GM19035 (cell line): ENCODE data around the gene MIA3.
"Not testable (repeated sequence)": the region's sequence is repeated elsewhere in the genome, so short reads cannot be mapped to it uniquely, and the experiment has no call there.

Experiments
- ATAC-seq: cut with Tn5 transposase; IDR thresholded peaks from one replicate; pipeline ENCODE4 v1.9.1; 2021; ENCODE audit not compliant: unreplicated experiment

Gene MIA3

GRCh38 chr1:222656391-222657155, 38.7 kb downstream of the MIA3 start:
- no peak for ATAC-seq

GRCh38 chr1:222657899-222658298, 40.0 kb downstream of the MIA3 start:
- ATAC-seq = no peak

- ATAC-seq = no peak
Measured at GRCh38 chr1:222663431-222663934, 45.6 kb downstream of the MIA3 start.

DNA sequence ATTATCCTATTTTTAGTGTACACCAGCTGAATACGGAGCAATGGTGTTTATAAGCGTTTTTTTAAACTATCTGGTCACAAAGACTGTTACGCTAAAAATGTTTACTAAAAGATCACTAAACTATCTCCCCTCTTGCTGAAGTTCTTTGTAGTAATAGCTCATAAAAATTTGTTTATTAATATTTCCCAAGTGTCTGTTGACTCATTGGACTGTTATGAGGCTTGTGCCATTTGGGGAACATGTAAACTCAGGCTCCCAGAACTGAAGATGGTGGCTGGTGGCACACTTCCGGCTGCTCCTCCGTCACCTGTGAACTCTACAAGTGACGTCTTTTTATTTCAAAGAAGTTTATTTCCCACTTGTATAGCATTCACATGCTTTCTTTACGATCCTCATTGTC, 48.1 kb downstream of the MIA3 start:
- no peak for ATAC-seq

DNA sequence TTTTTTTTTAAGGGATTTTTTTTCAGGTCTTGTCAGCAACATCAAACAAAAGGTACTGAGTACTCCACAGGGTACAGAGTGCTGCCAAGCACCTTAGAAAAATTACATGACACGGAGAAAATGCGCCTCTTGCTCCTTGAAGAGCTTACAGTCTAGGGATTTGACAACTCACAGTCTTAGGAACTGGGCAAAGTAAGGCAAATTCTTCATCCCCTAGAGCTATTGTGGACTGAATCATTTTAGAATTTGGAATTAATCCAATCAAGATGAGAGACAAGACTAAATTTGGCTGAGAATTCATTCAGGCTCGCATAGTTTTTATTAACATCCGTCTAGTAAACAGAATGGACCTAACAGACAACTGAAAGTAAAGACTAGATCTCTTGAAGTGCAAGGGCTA, 50.3 kb downstream of the MIA3 start:
- ATAC-seq = not testable (repeated sequence)

DNA sequence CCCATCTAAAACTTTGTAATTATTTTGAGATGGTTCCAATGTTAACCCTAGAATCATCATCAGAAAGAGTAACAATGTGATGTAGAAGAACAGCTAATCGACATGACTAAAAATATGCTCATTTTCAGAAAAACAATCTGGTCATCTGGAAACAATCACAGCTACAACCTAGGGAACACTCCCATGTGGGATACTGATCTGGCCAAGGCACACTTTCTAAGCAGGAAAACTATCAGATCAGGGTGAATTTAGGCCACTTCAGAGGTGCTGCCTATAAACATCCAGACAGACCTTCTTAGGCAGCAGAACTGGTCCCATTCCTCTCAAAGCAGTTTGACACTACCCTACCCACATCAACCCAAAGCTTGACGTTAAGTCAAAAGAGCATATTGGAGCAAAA, 51.2 kb downstream of the MIA3 start:
- not testable (repeated sequence) for ATAC-seq

DNA sequence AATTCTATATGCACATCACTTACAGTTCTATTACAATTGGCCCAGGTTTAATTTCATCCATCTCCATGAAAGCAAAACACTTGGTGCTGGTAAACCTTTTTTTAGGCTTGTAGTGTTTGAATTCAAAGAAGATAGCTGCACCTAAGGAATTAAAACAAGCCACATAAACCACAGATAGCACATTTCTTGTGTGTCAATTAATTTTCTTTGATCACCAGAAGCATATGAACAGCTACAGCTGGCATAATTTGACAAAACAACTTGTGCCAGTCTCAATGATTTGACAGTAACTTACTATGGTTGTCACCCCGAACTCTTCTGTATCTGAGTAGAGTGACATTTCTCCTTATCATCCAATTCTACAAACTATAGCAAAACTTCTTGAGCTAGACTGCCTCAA, 52.2 kb downstream of the MIA3 start:
- no peak for ATAC-seq

DNA sequence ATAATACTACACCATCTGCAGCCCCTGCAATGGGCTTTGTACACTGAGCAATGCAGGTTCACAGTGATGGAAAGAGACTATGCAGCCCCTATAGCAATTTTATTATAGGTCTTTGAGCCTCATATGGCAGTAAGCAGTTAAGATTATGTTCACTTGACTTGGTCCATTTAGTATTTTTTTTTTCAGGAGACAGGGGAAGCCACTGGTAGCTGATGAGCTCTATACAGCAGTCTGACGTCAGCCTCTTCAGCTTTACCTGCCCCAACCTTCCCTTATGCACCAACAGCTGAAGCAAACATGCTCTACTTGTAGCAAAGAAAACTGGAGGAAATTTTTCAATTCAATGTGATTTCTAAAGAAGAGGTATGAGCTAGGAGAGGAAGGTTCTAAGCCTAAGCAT, 62.2 kb downstream of the MIA3 start:
- ATAC-seq = no peak

DNA sequence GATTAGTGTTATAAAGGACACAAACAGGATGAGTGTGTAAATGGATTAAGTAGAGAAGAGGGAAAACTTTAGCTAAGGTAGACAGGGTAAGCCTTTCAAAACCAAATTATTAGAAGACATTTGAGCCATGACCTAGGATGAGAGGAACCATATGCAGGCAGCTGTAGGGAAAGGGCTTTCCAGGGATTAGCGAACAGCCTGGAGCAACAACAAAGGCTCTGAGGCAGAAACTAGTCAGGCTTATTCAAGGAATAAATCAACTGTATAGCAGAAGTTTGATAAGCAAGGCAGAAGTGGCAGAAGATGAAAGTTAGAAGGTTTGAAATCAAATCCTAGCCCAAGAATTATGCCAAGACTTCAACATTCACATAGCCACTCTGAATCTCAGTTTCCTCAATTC, 73.1 kb downstream of the MIA3 start:
- no peak for ATAC-seq

- ATAC-seq = no peak
Measured at GRCh38 chr1:222694927-222695326, 77.0 kb downstream of the MIA3 start.

DNA sequence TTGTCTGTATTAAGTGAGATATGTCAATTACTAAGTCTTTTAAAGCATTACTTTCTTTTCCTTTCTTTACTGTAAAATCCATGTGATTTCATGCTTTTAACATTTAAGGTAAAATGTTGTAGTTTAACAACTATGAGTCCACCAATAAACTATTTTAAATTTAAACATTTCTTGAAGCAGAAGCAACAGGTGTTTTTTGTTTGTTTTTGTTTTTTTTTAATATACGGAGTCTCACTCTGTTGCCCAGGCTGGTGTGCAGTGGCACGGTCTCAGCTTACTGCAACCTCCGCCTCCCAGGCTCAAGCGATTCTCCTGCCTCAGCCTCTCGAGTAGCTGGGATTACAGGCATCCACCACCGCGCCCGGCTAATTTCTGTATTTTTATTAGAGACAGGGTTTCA, 78.8 kb downstream of the MIA3 start:
- ATAC-seq = no peak

GRCh38 chr1:222697203-222697602, 79.3 kb downstream of the MIA3 start:
- no peak for ATAC-seq

- ATAC-seq = no peak
Measured at GRCh38 chr1:222697826-222698225, 79.9 kb downstream of the MIA3 start.

GRCh38 chr1:222702210-222702609, 84.3 kb downstream of the MIA3 start:
- no peak for ATAC-seq

DNA sequence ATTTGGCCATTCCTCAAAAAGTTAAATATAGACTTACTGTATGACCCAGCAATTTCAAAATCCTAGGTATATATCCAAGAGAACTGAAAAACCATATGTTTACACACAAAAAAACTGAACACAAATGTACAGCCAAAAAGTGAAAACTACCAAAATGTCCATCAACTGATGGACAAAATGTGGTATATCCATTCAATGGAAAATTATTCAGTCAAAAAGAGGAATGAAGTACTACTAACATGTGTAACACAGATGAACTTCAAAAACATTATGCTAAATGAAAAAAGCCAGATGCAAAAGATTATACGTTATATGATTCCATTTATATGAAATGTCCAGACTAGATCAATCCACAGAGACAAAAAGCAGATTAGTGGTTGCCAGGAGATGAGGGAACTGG, 86.4 kb downstream of the MIA3 start:
- ATAC-seq = no peak

GRCh38 chr1:222706815-222707214, 88.9 kb downstream of the MIA3 start:
- no peak for ATAC-seq

DNA sequence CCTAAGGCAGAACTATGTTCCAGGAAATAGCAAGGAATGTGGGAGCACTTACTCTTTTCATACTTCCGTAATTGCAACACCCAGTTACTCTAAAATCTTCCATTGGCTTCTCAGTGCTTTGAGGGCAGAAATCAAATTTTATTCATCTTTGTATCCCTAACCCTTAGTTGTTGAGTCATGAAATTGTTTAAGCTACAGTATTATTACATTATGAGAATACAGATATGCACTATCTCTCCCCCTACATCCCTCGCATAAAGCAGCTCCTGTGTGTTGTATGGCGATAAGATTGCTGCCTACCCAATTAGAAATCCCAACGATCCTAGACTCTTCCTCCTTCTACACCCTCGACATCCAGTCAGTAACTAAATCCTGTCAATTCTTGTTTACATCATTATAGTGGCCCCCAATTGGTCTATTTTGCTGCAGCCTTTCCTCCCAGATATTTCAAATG, 91.8 kb downstream of the MIA3 start:
- no peak for ATAC-seq

DNA sequence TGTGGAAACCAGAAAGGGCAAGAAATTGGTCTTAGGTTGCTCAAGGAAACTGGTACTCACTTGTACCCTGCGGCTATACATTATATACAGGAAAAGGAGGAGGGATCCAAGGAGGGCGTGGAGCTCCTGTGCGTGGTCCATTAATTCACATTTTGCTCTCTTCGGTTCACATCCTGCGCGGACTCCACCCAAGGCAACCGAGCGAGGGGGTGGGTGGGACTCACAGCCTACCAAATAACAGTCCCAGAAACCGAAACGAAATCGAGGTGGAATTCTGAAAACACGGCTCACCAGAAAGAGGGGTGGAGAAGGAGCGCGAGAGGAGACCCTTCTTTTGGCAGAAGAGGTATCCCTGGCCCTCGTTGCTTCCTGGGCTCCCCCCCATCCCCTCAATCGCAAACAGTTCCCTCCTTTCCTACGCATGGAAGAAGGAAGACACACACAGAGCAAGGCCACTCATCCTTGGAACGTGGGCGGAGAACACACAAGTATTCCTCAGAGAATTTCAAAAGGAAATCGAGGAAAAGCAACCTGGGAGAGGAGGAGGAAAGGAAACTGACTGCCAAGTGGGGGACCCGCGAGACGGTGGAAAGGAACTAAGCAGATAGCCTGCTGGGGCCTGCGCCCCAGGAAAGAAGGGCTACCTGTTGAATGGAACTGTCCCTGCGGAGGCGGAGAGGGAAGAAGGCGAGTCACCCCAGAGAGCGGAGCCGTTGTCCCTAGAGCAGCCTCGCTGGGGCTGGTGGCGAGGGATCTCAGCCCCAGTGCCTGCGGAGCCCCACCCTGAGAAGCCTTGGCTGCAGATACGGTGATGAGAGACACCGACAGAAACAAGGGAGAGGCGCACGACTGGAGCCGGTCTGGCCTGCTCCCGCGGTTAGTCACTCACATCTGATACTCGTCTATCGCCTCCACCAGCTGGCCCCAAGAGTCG, 93.7 kb downstream of the MIA3 start:
- ATAC-seq = peak; percentile 39

GRCh38 chr1:222712253-222713090, 94.6 kb downstream of the MIA3 start, which contains the start of the genes AIDA and BROX:
Gene AIDA, minus strand, starts transcription at chr1:222712491. Its CDS starts 174 bp downstream, at chr1:222712317.
Gene BROX, plus strand, starts transcription at chr1:222712564. Its CDS starts 3,136 bp downstream, at chr1:222715700.
- peak; percentile 85 for ATAC-seq

- peak; percentile 65 for ATAC-seq
Measured at GRCh38 chr1:222713091-222713961, 95.4 kb downstream of the MIA3 start.
